ENCODE measurements around the gene ZNF532. TPM values are rescaled to one million over a fixed set of nuclear protein-coding genes. Genes with fewer than 3 reads are reported as not detected.

The ZNF532 gene
- total and polyA plus RNA-seq, 9 of the 15 experiments (the other 6 are each of a cell fraction or from before 2014, with no cell fraction given) = 0.42 TPM; not detected in 8

- H3K9me1 ChIP-seq (ENCODE audit: control insufficient read depth, insufficient read depth, low read length) = no peaks in the 10 kb centered on the region
- H2AFZ ChIP-seq (ENCODE audit: low read depth, low read length) = no peak overlapping the region
- H3K4me1 ChIP-seq (replicated peaks in 1 of 2; ENCODE audit: control insufficient read depth in 2 of 2, insufficient read depth in 2 of 2, low read length in 2 of 2) = no peaks in the 10 kb centered on the region
- H3K27me3 ChIP-seq (ENCODE audit: control insufficient read depth in 2 of 2, insufficient read depth in 2 of 2, low read length in 2 of 2) = peaks cover 0 to 6% of the 10 kb centered on the region in 2 experiments; a peak in 1 of 5 replicates
- FAIRE-seq (no peak), ATAC-seq (no peak), DNase-seq (ENCODE audit: extremely low read depth in 1 of 4, low spot score in 3 of 4) (no peak)
- no peak overlapping the region for H3K4me2 ChIP-seq (ENCODE audit: insufficient read depth, low read length)
- no peak overlapping the region for H3K4me3 ChIP-seq
- WGBS (ENCODE audit: insufficient coverage, low coverage, missing lambda C conversion rate) = 0% methylated on average over 9 of the region's 11 CpGs
- BruUV-seq (replicated peaks) = no TSS peak
- H3K9me3 ChIP-seq (replicated peaks; ENCODE audit: control insufficient read depth, insufficient read depth, low read depth, low read length) = no peaks in the 10 kb centered on the region
- no peaks in the 10 kb centered on the region for H3K36me3 ChIP-seq (ENCODE audit: control insufficient read depth, insufficient read depth, low read length)
- H3K9ac ChIP-seq (ENCODE audit: insufficient read depth in 1 of 2, low read depth in 2 of 2, low read length in 2 of 2) = no peak overlapping the region
- intact Hi-C loops (cut with micrococcal nuclease) = no loop called here
- no peak for TF ChIP-seq MITF (IDR thresholded peaks at IDR 0.05)
- TF ChIP-seq ZNF778 (CRISPR knock-in tag; IDR thresholded peaks at IDR 0.05) = no peak
- TF ChIP-seq ZSCAN32 (CRISPR knock-in tag; IDR thresholded peaks at IDR 0.05) = no peak
- TF ChIP-seq MTA3 (IDR thresholded peaks at IDR 0.05; ENCODE audit: borderline replicate concordance) = no peak
- no peak for TF ChIP-seq PCBP1 (IDR thresholded peaks at IDR 0.05; ENCODE audit: low read depth, low read length, poor library complexity, severe bottlenecking)
- no peak for TF ChIP-seq SNAPC5 (CRISPR knock-in tag; IDR thresholded peaks at IDR 0.05)
- TF ChIP-seq KHSRP (IDR thresholded peaks at IDR 0.05) = no peak
- no peak for TF ChIP-seq ZNF316 (IDR thresholded peaks at IDR 0.05)
- TF ChIP-seq POLR2H (tag; IDR thresholded peaks at IDR 0.05; ENCODE audit: low read depth) = no peak
- TF ChIP-seq TAF7 (tag; IDR thresholded peaks at IDR 0.05) = no peak
- no peak for TF ChIP-seq ZNF444 (CRISPR knock-in tag; IDR thresholded peaks at IDR 0.05)
- TF ChIP-seq ZNF174 (CRISPR knock-in tag; IDR thresholded peaks at IDR 0.05) = no peak
- H4K20me1 ChIP-seq (replicated peaks; ENCODE audit: control insufficient read depth, insufficient read depth, low read length) = no peaks in the 10 kb centered on the region
- CTCF ChIA-PET (ENCODE audit: low intra/inter-chr PET ratio) = no interaction called here
- POLR2A ChIA-PET = interaction anchor here (0.6 kb wide), 1 partner anchor 204 kb away, joined by 3 read pairs; no protein-coding TSS in a partner anchor
- in situ Hi-C loops (cut with MboI) = no loop called here
- no peak overlapping the region for H3K27ac ChIP-seq (ENCODE audit: extremely low read depth, low read depth, low read length)
- no peaks in the 10 kb centered on the region for H3K79me2 ChIP-seq (ENCODE audit: control insufficient read depth, insufficient read depth, low read length)
Observed at GRCh38 chr18:58901143-58901542, 36.5 kb downstream of the ZNF532 start.
